ENCODE results near the gene TCP11.

TCP11 gene

DNA sequence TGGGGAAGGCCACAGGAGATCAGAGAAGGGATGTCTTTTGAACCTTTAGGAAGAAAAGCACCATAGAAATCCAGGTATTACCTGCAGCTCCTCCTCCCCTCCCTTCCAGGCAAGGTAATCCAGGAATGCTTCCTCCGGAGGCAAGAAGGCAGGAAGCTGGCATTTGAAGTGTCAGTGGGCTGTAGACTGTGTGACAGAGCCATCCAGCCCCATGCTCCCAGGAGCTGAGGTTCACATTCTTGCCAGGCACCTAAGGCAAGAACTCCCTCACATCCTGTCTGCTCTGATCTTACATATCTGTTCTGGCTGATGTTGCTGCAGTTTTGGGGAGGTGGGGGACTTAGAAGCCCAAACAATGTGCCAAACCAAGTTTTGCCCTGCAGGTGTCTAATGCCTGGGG lies 44.8 kb upstream of the TCP11 start:
- Histone ChIP-seq H3K4me2 (no peak overlapping the region), H3K4me1 (ENCODE audit: low read depth, poor library complexity, severe bottlenecking) (peaks cover 10% of the 10 kb centered on the region), H3K27me3 (ENCODE audit: insufficient read depth, low read depth) (no peaks in the 10 kb centered on the region), H3K36me3 (ENCODE audit: insufficient read depth) (no peaks in the 10 kb centered on the region), H3K4me3 (IDR thresholded peaks at IDR 0.05; ENCODE audit: insufficient read depth, low read depth, low read length) (no peak overlapping the region), H3K79me2 (ENCODE audit: insufficient read depth, low read depth) (no peaks in the 10 kb centered on the region), H4K20me1 (ENCODE audit: insufficient read depth) (no peaks in the 10 kb centered on the region), H2AFZ (ENCODE audit: low read depth) (no peak overlapping the region), H3K9ac (no peak overlapping the region), H3K27ac (no peak overlapping the region)
- TF ChIP-seq, protein P1, sequence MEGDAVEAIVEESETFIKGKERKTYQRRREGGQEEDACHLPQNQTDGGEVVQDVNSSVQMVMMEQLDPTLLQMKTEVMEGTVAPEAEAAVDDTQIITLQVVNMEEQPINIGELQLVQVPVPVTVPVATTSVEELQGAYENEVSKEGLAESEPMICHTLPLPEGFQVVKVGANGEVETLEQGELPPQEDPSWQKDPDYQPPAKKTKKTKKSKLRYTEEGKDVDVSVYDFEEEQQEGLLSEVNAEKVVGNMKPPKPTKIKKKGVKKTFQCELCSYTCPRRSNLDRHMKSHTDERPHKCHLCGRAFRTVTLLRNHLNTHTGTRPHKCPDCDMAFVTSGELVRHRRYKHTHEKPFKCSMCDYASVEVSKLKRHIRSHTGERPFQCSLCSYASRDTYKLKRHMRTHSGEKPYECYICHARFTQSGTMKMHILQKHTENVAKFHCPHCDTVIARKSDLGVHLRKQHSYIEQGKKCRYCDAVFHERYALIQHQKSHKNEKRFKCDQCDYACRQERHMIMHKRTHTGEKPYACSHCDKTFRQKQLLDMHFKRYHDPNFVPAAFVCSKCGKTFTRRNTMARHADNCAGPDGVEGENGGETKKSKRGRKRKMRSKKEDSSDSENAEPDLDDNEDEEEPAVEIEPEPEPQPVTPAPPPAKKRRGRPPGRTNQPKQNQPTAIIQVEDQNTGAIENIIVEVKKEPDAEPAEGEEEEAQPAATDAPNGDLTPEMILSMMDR (conservative IDR thresholded peaks at IDR 0.05; ENCODE audit: low read depth, low read length): no peak

DNA sequence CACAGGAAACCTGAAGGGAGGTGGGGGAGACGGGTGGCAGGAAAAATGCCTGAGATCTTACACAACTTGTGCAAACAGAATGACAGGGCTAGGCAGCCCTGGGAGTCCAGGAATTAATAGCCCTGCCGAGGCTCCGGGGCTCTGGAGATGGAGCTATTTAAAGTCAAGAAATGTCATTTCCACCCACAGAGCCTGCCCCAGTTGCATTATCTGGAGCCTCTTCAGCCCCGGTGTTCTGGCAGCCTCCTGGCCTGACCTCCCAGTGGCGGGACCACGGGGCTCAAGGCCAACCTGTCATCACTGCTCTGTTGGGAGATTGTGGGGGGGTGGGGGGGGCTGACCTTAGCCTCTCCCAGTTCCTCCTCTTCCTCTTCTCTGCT lies 44.2 kb upstream of the TCP11 start:
- no peaks in the 10 kb centered on the region for H3K79me2 ChIP-seq (ENCODE audit: insufficient read depth, low read depth)
- H3K36me3 ChIP-seq (ENCODE audit: insufficient read depth): no peaks in the 10 kb centered on the region
- H3K27ac ChIP-seq: no peak overlapping the region
- no peaks in the 10 kb centered on the region for H4K20me1 ChIP-seq (ENCODE audit: insufficient read depth)
- no peak overlapping the region for H2AFZ ChIP-seq (ENCODE audit: low read depth)
- TF ChIP-seq, protein P1 (conservative IDR thresholded peaks at IDR 0.05; ENCODE audit: low read depth, low read length): no peak
- no peaks in the 10 kb centered on the region for H3K27me3 ChIP-seq (ENCODE audit: insufficient read depth, low read depth)
- H3K4me1 ChIP-seq (ENCODE audit: low read depth, poor library complexity, severe bottlenecking): peaks cover 16% of the 10 kb centered on the region
- no peak overlapping the region for H3K4me2 ChIP-seq
- no peak overlapping the region for H3K4me3 ChIP-seq (IDR thresholded peaks at IDR 0.05; ENCODE audit: insufficient read depth, low read depth, low read length)
- no peak overlapping the region for H3K9ac ChIP-seq

DNA sequence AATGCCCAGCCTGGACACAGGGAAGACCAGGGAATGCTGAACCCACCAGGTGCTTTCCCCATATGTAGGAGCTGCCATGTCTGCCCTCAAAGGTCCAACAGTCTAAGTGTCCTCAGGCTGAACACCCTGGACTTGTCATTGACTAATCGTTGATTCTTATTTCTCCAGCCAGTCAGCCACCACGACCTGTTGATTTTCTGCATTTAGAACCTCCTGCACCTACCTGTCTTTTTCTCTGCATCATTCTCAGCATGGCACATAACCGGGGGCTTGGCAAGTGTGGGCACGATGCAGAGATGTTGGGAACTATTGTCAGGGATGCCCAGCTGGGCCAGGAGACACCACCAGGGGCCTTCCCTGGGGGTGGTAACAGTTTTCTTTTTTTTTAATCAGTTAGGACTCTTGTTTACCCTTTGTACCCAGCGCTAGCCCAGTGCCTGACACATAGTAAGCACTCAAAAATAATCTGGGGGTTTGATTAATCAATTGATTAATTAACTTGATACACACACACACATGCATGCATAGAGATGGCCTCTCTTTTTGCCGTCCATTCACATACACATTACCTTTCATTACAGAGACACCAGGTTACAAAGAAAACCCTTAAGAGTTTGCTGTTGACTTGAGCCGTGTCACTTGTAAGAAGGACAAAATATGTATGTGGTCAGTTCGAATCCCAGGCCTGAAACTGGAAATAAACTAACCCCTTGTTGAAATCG lies 43.6 kb upstream of the TCP11 start:
- Histone ChIP-seq H4K20me1 (ENCODE audit: insufficient read depth) (no peaks in the 10 kb centered on the region), H3K4me1 (ENCODE audit: low read depth, poor library complexity, severe bottlenecking) (peaks cover 22% of the 10 kb centered on the region), H3K9ac (no peak overlapping the region), H2AFZ (ENCODE audit: low read depth) (no peak overlapping the region), H3K36me3 (ENCODE audit: insufficient read depth) (no peaks in the 10 kb centered on the region), H3K4me2 (no peak overlapping the region), H3K27ac (no peak overlapping the region), H3K27me3 (ENCODE audit: insufficient read depth, low read depth) (no peaks in the 10 kb centered on the region), H3K79me2 (ENCODE audit: insufficient read depth, low read depth) (no peaks in the 10 kb centered on the region), H3K4me3 (IDR thresholded peaks at IDR 0.05; ENCODE audit: insufficient read depth, low read depth, low read length) (no peak overlapping the region)
- TF ChIP-seq, protein P1 (conservative IDR thresholded peaks at IDR 0.05; ENCODE audit: low read depth, low read length): no peak

DNA sequence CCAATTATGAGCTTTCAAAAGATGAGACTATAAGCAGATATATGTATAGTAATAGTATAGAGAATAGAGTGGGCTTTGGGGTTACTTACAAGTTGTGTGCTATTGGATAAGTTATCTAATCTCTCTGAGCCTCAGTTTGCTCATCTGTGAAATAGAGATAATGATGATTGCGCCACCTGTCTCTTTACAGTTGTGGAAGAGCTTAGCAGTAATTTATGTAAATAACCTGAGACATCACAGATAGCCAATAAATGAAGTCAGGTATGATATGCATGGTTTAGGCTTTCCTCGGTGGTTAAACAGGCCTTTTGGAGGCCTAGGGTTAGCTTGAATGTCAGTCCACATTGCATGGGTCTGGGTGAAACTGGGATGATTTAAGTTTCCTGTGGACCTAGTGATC lies 42.8 kb upstream of the TCP11 start:
- TF ChIP-seq, protein P1 (conservative IDR thresholded peaks at IDR 0.05; ENCODE audit: low read depth, low read length): no peak
- Histone ChIP-seq H3K27me3 (ENCODE audit: insufficient read depth, low read depth) (no peaks in the 10 kb centered on the region), H3K79me2 (ENCODE audit: insufficient read depth, low read depth) (no peaks in the 10 kb centered on the region), H3K36me3 (ENCODE audit: insufficient read depth) (no peaks in the 10 kb centered on the region), H3K4me2 (no peak overlapping the region), H3K27ac (no peak overlapping the region), H2AFZ (ENCODE audit: low read depth) (no peak overlapping the region), H3K4me1 (ENCODE audit: low read depth, poor library complexity, severe bottlenecking) (peaks cover 30% of the 10 kb centered on the region), H3K9ac (no peak overlapping the region), H3K4me3 (IDR thresholded peaks at IDR 0.05; ENCODE audit: insufficient read depth, low read depth, low read length) (no peak overlapping the region), H4K20me1 (ENCODE audit: insufficient read depth) (no peaks in the 10 kb centered on the region)

Data from KMS-11 (cell line).